ENCODE results near the gene ADCY7.
A peak's percentile ranks its signal among the peaks of the same experiment; 100 is the strongest.

The ADCY7 gene

DNA sequence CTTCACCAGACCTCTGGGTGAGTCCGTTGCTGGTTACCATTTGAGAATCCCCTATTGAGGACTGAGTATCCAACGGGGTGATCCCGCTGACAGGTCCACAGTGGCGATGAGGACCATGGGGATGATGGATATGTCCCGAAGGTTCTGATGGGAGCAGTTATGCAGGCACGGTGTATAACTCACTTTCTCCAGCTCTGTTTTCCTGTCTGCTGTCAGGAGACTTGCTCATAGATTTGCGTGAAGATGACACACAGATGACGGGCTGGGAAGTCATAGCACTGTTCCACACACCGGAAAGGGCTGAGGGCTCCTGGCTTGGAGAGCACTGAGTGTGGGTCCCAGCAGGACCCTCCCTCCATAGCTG, 22.2 kb upstream of the ADCY7 start:
- Histone ChIP-seq H3K36me3 (ENCODE audit: control insufficient read depth, insufficient read depth, low read length) (no peaks in the 10 kb centered on the region), H3K27ac (ENCODE audit: low read depth, low read length) (no peak overlapping the region), H3K4me1 (ENCODE audit: control insufficient read depth, insufficient read depth, low read length) (peaks cover 10% of the 10 kb centered on the region), H3K9ac (ENCODE audit: low read length) (no peak overlapping the region), H3K4me3 (ENCODE audit: low read length) (no peak overlapping the region), H3K27me3 (ENCODE audit: control insufficient read depth, insufficient read depth, low read length) (no peaks in the 10 kb centered on the region)

DNA sequence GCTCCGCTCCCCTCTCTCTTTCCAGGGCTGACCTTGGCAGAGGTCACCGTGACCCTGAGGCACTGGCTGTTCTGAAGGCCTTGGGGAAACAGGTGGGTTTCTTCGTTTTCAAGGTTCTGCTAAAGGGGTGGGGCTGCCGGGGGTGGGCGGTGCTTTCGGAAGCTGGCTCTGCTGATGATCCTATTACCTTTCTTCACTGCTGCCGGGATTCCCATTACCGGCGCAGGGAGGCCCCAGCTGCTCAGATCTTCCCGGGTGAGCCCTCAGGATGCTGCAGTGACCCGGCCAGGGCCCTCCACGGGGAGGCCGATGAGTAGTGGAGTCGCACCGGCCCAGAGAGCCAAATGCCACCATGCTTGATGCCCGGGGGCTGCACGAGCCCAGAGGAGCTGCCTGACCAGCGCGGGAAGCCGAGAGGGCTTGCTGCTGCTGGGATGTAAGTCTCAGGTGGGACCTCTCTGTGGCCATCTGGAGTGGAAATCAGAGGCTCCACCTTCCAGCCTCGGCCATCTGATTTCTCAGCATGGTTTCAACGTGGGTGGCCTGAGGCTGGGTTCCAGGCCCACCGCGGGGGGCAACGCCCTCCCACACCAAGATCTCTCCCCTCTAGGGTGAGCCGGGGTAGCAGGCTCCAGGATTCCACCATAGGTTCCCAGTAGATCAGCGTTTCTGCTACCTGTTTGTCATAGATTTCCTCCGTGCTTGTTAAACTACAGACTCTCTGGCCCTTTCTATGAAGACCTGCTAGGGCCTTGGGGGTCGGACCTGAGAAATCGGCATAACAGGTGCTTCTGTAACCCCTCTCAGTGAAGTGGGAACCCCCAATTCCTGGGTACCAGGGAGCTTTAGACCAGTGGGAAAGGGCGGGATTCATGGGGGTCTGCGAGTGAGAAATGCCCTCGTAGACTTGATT, 21.6 kb upstream of the ADCY7 start:
- Histone ChIP-seq H3K9ac (ENCODE audit: low read length) (no peak overlapping the region), H3K27me3 (ENCODE audit: control insufficient read depth, insufficient read depth, low read length) (no peaks in the 10 kb centered on the region)

DNA sequence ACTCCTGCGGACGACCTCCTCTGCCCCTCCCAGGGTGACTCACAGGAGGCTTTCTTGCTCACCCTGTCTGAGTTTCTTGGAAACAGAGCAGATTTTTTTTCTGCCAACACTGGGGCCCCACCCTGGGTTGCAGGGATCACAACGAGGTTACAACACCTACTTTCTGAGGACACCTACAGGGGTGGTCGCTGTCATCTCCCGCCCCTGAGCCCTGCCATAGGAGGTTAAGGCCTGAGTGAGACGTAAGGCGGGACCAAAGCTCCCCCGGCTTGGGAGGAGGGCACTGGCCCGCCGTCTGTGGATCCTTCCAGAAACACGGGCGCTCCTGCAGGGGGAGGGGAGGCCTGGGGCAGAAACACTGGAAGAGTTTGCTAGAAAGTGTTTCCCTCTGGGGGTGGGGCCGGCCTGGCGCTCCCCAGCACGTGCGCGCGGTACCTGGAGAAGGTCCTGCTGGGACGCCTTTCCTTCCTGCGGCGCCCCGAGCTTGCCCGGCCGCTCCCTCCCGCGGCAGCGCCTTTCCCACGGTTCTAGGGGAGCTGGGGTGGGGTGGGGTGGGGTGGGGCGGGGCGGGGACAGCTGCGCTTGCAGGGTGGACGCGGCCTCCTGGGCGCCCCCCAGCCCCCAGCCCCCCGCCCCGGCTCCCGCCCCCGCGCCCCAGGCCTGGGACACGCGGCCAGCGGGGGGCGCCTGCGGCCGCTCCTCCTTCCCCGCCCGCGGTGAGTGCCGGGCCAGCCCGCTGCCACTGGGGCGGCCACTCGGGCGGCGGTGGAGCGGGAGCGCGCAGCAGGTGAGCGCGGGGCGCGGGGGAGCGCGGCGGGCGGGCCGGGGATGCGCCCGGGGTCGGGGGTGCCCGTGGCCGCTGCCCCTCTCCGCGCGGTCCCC, 20.7 kb upstream of the ADCY7 start:
- H3K27me3 ChIP-seq (ENCODE audit: control insufficient read depth, insufficient read depth, low read length): no peaks in the 10 kb centered on the region
- no peak overlapping the region for H3K27ac ChIP-seq (ENCODE audit: low read depth, low read length)
- H3K4me3 ChIP-seq (ENCODE audit: low read length): peak overlapping the region; percentile 78
- peaks cover 10% of the 10 kb centered on the region for H3K4me1 ChIP-seq (ENCODE audit: control insufficient read depth, insufficient read depth, low read length)
- no peak overlapping the region for H3K9ac ChIP-seq (ENCODE audit: low read length)
- no peaks in the 10 kb centered on the region for H3K36me3 ChIP-seq (ENCODE audit: control insufficient read depth, insufficient read depth, low read length)

More for the DNA sequence above, 21.6 kb upstream of the ADCY7 start:
- H3K4me1 ChIP-seq (ENCODE audit: control insufficient read depth, insufficient read depth, low read length): peaks cover 10% of the 10 kb centered on the region
- no peaks in the 10 kb centered on the region for H3K36me3 ChIP-seq (ENCODE audit: control insufficient read depth, insufficient read depth, low read length)
- H3K27ac ChIP-seq (ENCODE audit: low read depth, low read length): no peak overlapping the region
- H3K4me3 ChIP-seq (ENCODE audit: low read length): peak overlapping the region; percentile 78

DNA sequence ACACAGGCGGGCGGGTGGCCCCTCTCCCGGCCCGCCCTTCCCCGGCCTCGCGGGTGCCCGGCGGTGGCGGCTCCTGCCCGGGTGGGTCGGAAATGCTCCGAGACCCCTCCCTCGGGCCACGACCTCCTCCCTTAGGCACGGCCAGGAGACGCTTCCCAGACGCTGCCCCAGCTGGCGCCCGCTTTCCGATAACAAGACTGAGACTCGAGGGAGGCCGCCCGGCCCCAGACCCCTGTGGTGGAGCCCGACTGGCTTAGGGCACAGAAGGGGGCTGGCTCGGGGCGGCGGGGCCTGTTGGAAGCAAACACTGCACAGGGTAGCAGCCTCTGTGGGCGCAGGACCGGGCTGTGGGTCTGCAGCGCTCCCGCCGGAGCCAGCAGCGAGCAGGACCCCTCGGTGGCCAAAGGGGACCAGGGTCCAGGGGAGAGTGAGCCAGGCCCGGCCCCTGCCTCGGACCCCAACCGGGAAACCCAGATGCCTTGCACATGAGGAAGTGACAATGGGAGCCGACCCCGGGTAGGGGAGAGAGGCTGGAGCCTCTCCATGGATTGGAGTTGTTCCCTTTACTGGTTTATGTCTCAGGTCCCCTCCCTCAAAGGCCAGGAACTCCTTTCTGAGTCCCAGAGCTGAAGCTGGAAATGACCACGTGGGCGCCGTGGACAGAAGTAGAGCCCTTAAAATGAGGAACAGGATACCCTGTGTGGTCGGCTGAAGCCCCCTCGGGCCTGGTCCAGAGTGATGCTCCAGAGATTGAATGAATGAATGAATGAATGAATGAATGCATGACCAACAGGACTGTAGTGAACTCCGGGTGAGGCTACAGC, 19.8 kb upstream of the ADCY7 start:
- H3K9ac ChIP-seq (ENCODE audit: low read length): no peak overlapping the region
- H3K27ac ChIP-seq (ENCODE audit: low read depth, low read length): no peak overlapping the region
- peaks cover 10% of the 10 kb centered on the region for H3K4me1 ChIP-seq (ENCODE audit: control insufficient read depth, insufficient read depth, low read length)
- peak overlapping the region; percentile 68 for H3K4me3 ChIP-seq (ENCODE audit: low read length)
- H3K27me3 ChIP-seq (ENCODE audit: control insufficient read depth, insufficient read depth, low read length): no peaks in the 10 kb centered on the region
- no peaks in the 10 kb centered on the region for H3K36me3 ChIP-seq (ENCODE audit: control insufficient read depth, insufficient read depth, low read length)

DNA sequence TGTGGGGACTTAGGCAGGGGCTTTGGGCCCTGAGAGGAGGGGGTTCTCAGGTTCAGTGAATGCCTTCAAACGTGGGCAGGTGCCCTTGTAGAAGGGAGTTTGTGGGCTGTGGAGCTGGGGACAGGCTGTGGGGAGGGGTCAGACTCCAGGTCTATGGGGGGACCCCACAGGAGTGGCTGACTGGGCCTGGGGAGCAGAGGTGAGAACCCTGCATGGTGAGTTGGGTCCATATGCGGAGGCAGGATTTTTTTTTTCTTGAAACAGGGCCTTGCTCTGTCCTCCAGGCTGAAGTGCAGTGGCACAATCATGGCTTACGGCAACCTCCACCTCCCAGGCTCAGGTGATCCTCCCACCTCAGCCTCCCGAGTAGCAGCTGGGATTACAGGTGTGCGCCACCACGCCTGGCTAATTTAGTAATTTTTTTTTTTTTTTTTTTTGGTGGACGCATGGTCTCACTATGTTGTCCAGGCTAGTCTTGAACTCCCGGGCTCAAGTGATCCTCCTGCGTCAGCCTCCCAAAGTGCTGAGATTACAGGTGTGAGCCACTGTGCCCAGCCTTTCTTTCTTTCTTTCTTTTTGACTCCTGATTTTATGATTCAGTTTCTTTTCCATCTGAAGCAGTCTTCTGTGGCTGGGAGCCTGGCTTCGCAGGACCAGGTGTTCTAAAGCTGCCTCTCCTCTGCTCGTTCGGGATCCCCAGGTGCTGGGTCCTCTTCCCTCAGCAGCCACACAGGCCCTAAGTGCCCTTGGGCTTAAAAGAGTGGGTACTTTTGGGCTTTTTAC, 19.0 kb upstream of the ADCY7 start:
- no peak overlapping the region for H3K4me3 ChIP-seq (ENCODE audit: low read length)
- H3K27ac ChIP-seq (ENCODE audit: low read depth, low read length): no peak overlapping the region
- H3K27me3 ChIP-seq (ENCODE audit: control insufficient read depth, insufficient read depth, low read length): no peaks in the 10 kb centered on the region
- H3K4me1 ChIP-seq (ENCODE audit: control insufficient read depth, insufficient read depth, low read length): peaks cover 10% of the 10 kb centered on the region
- H3K36me3 ChIP-seq (ENCODE audit: control insufficient read depth, insufficient read depth, low read length): no peaks in the 10 kb centered on the region
- no peak overlapping the region for H3K9ac ChIP-seq (ENCODE audit: low read length)

DNA sequence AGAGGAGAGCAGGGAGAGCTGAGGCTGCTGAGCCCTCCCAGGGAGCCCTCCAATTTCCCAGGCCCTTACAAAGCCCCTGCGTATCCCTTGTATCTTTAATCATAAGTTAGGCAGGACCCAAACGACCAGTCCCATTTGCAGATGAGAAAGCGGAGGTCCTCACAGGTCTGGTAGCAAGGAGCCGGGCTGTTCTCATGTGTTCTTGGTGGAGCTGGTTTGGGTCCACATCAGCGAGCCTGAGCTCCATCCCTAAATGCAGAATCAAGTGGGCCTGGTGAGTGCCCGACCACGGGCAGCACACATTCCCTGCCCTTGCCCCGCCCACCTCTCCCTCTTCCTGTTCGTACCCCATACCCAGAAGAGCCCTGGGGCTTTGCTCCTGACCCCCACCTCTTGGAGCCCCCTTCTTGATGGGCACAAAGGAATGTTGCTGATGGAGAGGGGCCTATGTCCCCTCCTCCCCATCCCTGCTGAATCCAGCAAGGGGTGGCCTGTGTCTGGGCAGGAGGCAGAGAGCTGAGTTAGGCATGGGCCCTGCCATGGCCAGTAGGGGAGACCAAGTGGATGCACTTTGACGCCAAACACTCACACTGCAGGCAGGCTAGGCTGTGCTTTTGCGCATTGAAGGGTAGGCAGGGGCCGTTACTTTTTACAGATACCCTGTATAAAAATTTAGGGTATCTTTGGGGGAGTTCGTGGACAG, 18.3 kb upstream of the ADCY7 start:
- no peak overlapping the region for H3K4me3 ChIP-seq (ENCODE audit: low read length)
- no peaks in the 10 kb centered on the region for H3K27me3 ChIP-seq (ENCODE audit: control insufficient read depth, insufficient read depth, low read length)
- peaks cover 10% of the 10 kb centered on the region for H3K4me1 ChIP-seq (ENCODE audit: control insufficient read depth, insufficient read depth, low read length)
- H3K9ac ChIP-seq (ENCODE audit: low read length): no peak overlapping the region
- H3K27ac ChIP-seq (ENCODE audit: low read depth, low read length): no peak overlapping the region
- H3K36me3 ChIP-seq (ENCODE audit: control insufficient read depth, insufficient read depth, low read length): no peaks in the 10 kb centered on the region

DNA sequence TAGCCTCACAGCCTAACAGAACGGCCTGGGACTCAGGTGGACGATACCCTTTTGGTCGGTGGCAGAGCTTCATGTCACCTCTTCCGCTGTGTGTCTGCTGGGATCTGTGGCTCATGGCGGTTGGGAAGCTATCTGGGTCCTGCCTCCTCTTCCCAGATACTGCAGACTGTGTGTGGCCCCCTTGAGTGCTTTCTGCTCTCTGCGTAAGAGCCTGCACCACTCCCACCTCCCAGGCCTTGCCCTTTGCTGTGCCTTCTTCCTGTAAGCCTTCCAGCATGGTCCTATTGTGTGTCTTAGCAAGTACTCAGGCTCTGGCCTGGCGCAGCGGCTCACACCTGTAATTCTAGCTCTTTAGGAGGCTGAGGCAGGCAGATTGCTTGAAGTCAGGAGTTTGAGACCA, 17.5 kb upstream of the ADCY7 start:
- Histone ChIP-seq H3K9ac (ENCODE audit: low read length) (no peak overlapping the region), H3K4me1 (ENCODE audit: control insufficient read depth, insufficient read depth, low read length) (peaks cover 10% of the 10 kb centered on the region), H3K27me3 (ENCODE audit: control insufficient read depth, insufficient read depth, low read length) (no peaks in the 10 kb centered on the region), H3K27ac (ENCODE audit: low read depth, low read length) (no peak overlapping the region), H3K4me3 (ENCODE audit: low read length) (no peak overlapping the region), H3K36me3 (ENCODE audit: control insufficient read depth, insufficient read depth, low read length) (no peaks in the 10 kb centered on the region)

DNA sequence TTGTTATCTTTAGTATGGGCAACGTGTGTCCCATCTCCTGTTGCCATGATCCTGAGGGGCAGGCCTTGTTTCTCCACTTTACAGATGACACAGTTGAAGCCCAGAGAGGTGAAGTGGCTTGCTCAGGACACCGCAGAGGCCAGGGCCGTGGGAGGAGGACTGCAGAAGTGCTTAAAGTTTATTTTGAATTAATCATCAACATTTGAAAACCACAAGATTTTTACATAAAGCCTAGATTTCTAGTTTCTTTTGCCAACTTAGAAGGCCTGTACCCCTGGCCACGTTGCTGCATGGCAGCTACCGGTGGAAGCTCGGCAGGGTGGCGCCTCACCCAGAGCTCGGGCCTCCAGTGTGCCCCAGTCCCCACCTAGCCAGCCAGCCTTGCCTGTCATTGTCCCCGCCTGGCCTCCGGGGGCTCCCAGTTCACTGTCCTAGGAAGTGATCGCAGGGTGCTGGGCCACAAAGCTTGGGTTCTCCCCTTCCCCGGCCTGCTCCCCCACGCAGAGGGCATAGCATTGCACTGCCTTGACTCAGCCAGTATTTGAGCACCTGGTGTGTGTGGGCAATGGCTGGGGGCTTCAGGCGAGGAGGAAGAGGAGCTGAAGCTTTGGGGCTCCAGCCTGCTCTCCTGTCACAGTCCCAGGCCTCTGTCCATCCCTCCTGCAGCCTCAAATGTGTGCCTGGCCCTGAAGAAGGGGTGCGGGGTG, 14.8 kb upstream of the ADCY7 start:
- H3K4me3 ChIP-seq (ENCODE audit: low read length): no peak overlapping the region

DNA sequence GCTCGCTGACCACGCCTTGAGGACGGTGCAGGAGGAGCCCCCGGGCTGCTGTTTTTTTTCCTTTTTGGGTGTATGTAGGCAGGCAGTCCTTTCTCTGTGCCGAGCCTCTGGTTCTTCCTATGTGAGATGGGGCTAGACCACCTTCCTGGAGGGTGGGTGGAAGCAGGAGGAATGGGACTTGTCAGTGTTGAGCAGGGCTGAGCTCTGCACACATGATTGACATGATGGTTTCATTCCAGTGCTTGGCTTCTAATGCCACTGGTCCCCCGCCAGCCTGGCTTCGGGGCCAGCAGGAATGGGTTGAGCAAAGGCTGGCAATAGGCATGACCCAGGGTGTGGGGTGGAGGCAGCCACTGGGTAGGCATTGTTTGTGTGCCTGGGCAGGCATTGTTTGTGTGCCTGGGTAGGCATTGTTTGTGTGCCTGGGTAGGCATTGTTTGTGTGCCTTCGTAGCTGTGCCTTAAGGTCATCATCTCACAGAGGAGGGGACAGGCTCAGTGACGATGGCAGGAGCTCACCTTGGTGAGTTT, 14.2 kb upstream of the ADCY7 start:
- no peak overlapping the region for H3K4me3 ChIP-seq (ENCODE audit: low read length)
- no peaks in the 10 kb centered on the region for H3K4me1 ChIP-seq (ENCODE audit: control insufficient read depth, insufficient read depth, low read length)
- no peaks in the 10 kb centered on the region for H3K27me3 ChIP-seq (ENCODE audit: control insufficient read depth, insufficient read depth, low read length)
- H3K36me3 ChIP-seq (ENCODE audit: control insufficient read depth, insufficient read depth, low read length): no peaks in the 10 kb centered on the region
- no peak overlapping the region for H3K9ac ChIP-seq (ENCODE audit: low read length)
- H3K27ac ChIP-seq (ENCODE audit: low read depth, low read length): no peak overlapping the region

More for the DNA sequence above, 14.8 kb upstream of the ADCY7 start:
- no peak overlapping the region for H3K9ac ChIP-seq (ENCODE audit: low read length)
- no peaks in the 10 kb centered on the region for H3K36me3 ChIP-seq (ENCODE audit: control insufficient read depth, insufficient read depth, low read length)
- H3K27me3 ChIP-seq (ENCODE audit: control insufficient read depth, insufficient read depth, low read length): no peaks in the 10 kb centered on the region
- peaks cover 3% of the 10 kb centered on the region for H3K4me1 ChIP-seq (ENCODE audit: control insufficient read depth, insufficient read depth, low read length)
- no peak overlapping the region for H3K27ac ChIP-seq (ENCODE audit: low read depth, low read length)

DNA sequence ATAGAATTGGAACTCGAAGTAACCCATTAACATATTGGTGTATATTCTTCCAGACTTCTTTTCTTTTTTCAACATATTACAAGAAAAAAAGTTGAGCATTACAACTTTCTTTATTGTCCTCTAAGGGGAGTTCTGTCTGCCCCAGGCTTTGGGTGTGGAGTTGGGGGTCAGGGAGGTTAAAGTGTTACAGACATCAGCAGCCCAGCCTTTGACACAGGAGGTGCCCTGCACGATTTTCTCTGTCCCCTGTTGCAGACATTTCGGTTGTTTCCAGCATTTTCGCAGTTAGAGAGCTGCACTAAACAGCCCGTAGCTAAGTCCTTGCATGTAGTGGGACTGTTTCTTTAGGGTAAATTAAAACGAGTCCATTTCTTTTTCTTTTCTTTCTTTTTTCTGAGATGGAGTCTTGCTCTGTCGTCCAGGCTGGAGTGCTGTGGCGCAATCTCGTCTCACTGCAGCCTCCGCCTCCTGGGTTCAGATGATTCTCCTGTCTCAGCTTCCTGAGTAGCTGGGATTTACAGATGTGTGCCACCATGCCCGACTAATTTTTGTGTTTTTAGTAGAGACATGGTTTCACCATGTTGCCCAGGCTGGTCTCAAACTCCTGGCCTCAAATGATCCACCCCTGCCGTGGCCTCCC, 13.4 kb upstream of the ADCY7 start:
- H3K27me3 ChIP-seq (ENCODE audit: control insufficient read depth, insufficient read depth, low read length): no peaks in the 10 kb centered on the region
- H3K9ac ChIP-seq (ENCODE audit: low read length): no peak overlapping the region
- H3K27ac ChIP-seq (ENCODE audit: low read depth, low read length): no peak overlapping the region
- H3K4me1 ChIP-seq (ENCODE audit: control insufficient read depth, insufficient read depth, low read length): no peaks in the 10 kb centered on the region
- H3K36me3 ChIP-seq (ENCODE audit: control insufficient read depth, insufficient read depth, low read length): no peaks in the 10 kb centered on the region
- H3K4me3 ChIP-seq (ENCODE audit: low read length): no peak overlapping the region

All from rectal smooth muscle tissue (tissue), 1 donor.